ENCODE data around the gene C3orf18. TPM values are rescaled to one million over a fixed set of nuclear protein-coding genes. Genes with fewer than 3 reads are reported as not detected.
A peak's percentile ranks its signal among the peaks of the same experiment; 100 is the strongest.

Gene C3orf18
- total and polyA plus RNA-seq, 9 of the 15 experiments (the other 6 are each of a cell fraction or from before 2014, with no cell fraction given) = 0.01 to 2.3 (median 0.94) TPM

DNA sequence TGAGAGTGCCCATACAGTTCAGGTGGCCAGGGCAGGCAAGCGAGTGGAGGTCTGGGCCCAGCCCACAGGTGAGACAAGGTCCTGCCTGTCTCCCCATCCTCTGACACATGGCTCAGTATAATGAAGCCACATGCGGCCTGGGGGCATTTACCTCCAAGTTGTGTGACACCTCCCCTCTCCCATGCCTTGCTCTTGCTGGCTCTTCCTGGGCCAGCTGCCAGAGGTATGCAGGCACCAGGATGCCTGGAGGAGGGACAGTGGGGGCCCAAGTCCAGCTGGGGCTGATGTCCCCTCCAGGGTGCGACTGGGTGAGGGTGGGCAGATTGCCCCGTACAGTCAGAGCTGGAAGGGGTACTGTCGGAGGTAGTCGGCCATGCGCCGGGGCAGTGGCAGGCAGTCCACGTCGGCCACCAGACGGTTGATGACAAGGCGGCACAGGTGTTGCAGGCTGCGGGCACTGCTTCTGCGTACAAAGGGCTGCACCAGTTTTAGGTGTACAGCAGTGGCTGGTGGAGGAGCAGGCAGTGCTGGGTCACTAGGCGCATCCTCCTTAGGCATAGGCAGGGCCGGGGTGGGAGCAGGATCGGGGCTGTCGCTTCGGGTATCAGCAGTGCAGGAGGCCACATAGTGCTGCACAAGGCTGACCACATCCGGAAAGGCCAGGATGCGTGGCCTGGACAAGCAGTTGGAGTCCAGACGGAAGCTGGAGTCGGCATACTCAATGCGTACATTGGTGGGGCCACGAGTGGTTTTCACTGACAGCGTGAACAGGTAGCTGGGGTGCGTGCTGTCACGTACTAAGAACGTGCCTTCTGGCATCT is 39.9 kb upstream of the C3orf18 start (continued):
- TF ChIP-seq, protein P1, sequence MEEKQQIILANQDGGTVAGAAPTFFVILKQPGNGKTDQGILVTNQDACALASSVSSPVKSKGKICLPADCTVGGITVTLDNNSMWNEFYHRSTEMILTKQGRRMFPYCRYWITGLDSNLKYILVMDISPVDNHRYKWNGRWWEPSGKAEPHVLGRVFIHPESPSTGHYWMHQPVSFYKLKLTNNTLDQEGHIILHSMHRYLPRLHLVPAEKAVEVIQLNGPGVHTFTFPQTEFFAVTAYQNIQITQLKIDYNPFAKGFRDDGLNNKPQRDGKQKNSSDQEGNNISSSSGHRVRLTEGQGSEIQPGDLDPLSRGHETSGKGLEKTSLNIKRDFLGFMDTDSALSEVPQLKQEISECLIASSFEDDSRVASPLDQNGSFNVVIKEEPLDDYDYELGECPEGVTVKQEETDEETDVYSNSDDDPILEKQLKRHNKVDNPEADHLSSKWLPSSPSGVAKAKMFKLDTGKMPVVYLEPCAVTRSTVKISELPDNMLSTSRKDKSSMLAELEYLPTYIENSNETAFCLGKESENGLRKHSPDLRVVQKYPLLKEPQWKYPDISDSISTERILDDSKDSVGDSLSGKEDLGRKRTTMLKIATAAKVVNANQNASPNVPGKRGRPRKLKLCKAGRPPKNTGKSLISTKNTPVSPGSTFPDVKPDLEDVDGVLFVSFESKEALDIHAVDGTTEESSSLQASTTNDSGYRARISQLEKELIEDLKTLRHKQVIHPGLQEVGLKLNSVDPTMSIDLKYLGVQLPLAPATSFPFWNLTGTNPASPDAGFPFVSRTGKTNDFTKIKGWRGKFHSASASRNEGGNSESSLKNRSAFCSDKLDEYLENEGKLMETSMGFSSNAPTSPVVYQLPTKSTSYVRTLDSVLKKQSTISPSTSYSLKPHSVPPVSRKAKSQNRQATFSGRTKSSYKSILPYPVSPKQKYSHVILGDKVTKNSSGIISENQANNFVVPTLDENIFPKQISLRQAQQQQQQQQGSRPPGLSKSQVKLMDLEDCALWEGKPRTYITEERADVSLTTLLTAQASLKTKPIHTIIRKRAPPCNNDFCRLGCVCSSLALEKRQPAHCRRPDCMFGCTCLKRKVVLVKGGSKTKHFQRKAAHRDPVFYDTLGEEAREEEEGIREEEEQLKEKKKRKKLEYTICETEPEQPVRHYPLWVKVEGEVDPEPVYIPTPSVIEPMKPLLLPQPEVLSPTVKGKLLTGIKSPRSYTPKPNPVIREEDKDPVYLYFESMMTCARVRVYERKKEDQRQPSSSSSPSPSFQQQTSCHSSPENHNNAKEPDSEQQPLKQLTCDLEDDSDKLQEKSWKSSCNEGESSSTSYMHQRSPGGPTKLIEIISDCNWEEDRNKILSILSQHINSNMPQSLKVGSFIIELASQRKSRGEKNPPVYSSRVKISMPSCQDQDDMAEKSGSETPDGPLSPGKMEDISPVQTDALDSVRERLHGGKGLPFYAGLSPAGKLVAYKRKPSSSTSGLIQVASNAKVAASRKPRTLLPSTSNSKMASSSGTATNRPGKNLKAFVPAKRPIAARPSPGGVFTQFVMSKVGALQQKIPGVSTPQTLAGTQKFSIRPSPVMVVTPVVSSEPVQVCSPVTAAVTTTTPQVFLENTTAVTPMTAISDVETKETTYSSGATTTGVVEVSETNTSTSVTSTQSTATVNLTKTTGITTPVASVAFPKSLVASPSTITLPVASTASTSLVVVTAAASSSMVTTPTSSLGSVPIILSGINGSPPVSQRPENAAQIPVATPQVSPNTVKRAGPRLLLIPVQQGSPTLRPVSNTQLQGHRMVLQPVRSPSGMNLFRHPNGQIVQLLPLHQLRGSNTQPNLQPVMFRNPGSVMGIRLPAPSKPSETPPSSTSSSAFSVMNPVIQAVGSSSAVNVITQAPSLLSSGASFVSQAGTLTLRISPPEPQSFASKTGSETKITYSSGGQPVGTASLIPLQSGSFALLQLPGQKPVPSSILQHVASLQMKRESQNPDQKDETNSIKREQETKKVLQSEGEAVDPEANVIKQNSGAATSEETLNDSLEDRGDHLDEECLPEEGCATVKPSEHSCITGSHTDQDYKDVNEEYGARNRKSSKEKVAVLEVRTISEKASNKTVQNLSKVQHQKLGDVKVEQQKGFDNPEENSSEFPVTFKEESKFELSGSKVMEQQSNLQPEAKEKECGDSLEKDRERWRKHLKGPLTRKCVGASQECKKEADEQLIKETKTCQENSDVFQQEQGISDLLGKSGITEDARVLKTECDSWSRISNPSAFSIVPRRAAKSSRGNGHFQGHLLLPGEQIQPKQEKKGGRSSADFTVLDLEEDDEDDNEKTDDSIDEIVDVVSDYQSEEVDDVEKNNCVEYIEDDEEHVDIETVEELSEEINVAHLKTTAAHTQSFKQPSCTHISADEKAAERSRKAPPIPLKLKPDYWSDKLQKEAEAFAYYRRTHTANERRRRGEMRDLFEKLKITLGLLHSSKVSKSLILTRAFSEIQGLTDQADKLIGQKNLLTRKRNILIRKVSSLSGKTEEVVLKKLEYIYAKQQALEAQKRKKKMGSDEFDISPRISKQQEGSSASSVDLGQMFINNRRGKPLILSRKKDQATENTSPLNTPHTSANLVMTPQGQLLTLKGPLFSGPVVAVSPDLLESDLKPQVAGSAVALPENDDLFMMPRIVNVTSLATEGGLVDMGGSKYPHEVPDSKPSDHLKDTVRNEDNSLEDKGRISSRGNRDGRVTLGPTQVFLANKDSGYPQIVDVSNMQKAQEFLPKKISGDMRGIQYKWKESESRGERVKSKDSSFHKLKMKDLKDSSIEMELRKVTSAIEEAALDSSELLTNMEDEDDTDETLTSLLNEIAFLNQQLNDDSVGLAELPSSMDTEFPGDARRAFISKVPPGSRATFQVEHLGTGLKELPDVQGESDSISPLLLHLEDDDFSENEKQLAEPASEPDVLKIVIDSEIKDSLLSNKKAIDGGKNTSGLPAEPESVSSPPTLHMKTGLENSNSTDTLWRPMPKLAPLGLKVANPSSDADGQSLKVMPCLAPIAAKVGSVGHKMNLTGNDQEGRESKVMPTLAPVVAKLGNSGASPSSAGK (IDR thresholded peaks at IDR 0.05) = 0 out of 2 replicates have a peak, but pooled peaks have one; percentile 19
- TF ChIP-seq, protein P2, sequence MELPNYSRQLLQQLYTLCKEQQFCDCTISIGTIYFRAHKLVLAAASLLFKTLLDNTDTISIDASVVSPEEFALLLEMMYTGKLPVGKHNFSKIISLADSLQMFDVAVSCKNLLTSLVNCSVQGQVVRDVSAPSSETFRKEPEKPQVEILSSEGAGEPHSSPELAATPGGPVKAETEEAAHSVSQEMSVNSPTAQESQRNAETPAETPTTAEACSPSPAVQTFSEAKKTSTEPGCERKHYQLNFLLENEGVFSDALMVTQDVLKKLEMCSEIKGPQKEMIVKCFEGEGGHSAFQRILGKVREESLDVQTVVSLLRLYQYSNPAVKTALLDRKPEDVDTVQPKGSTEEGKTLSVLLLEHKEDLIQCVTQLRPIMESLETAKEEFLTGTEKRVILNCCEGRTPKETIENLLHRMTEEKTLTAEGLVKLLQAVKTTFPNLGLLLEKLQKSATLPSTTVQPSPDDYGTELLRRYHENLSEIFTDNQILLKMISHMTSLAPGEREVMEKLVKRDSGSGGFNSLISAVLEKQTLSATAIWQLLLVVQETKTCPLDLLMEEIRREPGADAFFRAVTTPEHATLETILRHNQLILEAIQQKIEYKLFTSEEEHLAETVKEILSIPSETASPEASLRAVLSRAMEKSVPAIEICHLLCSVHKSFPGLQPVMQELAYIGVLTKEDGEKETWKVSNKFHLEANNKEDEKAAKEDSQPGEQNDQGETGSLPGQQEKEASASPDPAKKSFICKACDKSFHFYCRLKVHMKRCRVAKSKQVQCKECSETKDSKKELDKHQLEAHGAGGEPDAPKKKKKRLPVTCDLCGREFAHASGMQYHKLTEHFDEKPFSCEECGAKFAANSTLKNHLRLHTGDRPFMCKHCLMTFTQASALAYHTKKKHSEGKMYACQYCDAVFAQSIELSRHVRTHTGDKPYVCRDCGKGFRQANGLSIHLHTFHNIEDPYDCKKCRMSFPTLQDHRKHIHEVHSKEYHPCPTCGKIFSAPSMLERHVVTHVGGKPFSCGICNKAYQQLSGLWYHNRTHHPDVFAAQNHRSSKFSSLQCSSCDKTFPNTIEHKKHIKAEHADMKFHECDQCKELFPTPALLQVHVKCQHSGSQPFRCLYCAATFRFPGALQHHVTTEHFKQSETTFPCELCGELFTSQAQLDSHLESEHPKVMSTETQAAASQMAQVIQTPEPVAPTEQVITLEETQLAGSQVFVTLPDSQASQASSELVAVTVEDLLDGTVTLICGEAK (IDR thresholded peaks at IDR 0.05) = peak; percentile 73
- TF ChIP-seq, protein P2 (CRISPR knock-in tag; IDR thresholded peaks at IDR 0.05) = no peak
- peak; percentile 58 for TF ChIP-seq RBFOX2 (IDR thresholded peaks at IDR 0.05; ENCODE audit: low read depth, low read length)
- TF ChIP-seq, protein P3, sequence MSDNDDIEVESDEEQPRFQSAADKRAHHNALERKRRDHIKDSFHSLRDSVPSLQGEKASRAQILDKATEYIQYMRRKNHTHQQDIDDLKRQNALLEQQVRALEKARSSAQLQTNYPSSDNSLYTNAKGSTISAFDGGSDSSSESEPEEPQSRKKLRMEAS (CRISPR knock-in tag; IDR thresholded peaks at IDR 0.05) = 0 out of 2 replicates have a peak, but pooled peaks have one; percentile 33
